H1 (cell line): ENCODE results near the gene HMX1. TPM values are rescaled to one million over a fixed set of nuclear protein-coding genes. Genes with fewer than 3 reads are reported as not detected.

Experiments
- CTCF ChIA-PET: fragments of 300-600 bp; sonication (Branson Sonifier 250); formaldehyde crosslinking; loops from one replicate; lab custom pipeline; 2021; ENCODE audit not compliant: partially characterized antibody; lab: Charles Lee
- POLR2A ChIA-PET: fragments of 300-600 bp; sonication (Branson Sonifier 250); formaldehyde crosslinking; loops from one replicate; lab custom pipeline; 2021; ENCODE audit warnings: inconsistent platforms; ENCODE audit not compliant: partially characterized antibody; lab: Charles Lee
- DNase-seq, 2 experiments: peaks; one replicate each; pipeline versions ENCODE4 v3.0.0 to v3.0.0-alpha.2; 2010 to 2022; ENCODE audit warnings: low spot score in 2 of 2, low read depth in 1 of 2, mixed read lengths in 1 of 2
- FAIRE-seq: peaks from 2 replicates; lab custom pipeline; 2011; peaks lifted over from hg19 to GRCh38; lab: Jason Lieb, UNC
- H2AFZ ChIP-seq: 2 replicates; pipeline ENCODE4 v1.8.1; 2012; ENCODE audit warnings: low read length, inconsistent platforms
- H2AK5ac ChIP-seq: 2 replicates; pipeline ENCODE4 v1.6.1; 2013; ENCODE audit warnings: low read depth, low read length
- H2BK120ac ChIP-seq: replicated peaks from 2 replicates; pipeline ENCODE3; 2013; ENCODE audit warnings: low read depth, low read length, inconsistent platforms
- H2BK12ac ChIP-seq: 2 replicates; pipeline ENCODE4 v1.6.1; 2013; ENCODE audit warnings: low read depth, low read length
- H2BK15ac ChIP-seq: 2 replicates; pipeline ENCODE4 v1.6.1; 2013; ENCODE audit warnings: low read length
- H2BK20ac ChIP-seq: 2 replicates; pipeline ENCODE4 v1.6.1; 2013; ENCODE audit warnings: low read length
- H2BK5ac ChIP-seq: 2 replicates; pipeline ENCODE4 v1.6.1; 2013; ENCODE audit warnings: low read depth, low read length
- H3K14ac ChIP-seq: 2 replicates; pipeline ENCODE4 v1.6.1; 2013; ENCODE audit warnings: inconsistent platforms; ENCODE audit not compliant: insufficient read length
- H3K18ac ChIP-seq: 2 replicates; pipeline ENCODE4 v1.6.1; 2013; ENCODE audit warnings: low read length; ENCODE audit errors: extremely low read depth
- H3K23ac ChIP-seq: 2 replicates; pipeline ENCODE4 v1.6.1; 2013; ENCODE audit warnings: inconsistent platforms; ENCODE audit not compliant: insufficient read length
- H3K23me2 ChIP-seq: 2 replicates; pipeline ENCODE4 v1.6.1; 2013; ENCODE audit warnings: low read depth, low read length
- H3K27ac ChIP-seq: 2 replicates; pipeline ENCODE4 v1.6.1; 2011; ENCODE audit warnings: low read depth, low read length, inconsistent platforms
- H3K27me3 ChIP-seq, 4 experiments: replicated peaks in 1 of 4; 1 replicate in 1 of 4; 2 replicates in 3 of 4; pipeline versions ENCODE4 v1.6.1 to v1.8.1; 2011 to 2013; ENCODE audit warnings: low read length in 3 of 4, mild to moderate bottlenecking in 3 of 4, inconsistent platforms in 2 of 4, mixed read lengths in 2 of 4, moderate library complexity in 1 of 4; ENCODE audit not compliant: control insufficient read depth in 3 of 4, insufficient read depth in 3 of 4; ENCODE audit errors: extremely low read depth in 1 of 4
- H3K36me3 ChIP-seq, 4 experiments: 2 replicates each; pipeline versions ENCODE4 v1.6.1 to v1.8.1; 2011 to 2013; ENCODE audit warnings: mild to moderate bottlenecking in 4 of 4, low read length in 3 of 4, moderate library complexity in 2 of 4, control low read depth in 1 of 4, inconsistent platforms in 1 of 4; ENCODE audit not compliant: insufficient read depth in 4 of 4, control insufficient read depth in 2 of 4
- H3K4ac ChIP-seq: replicated peaks from 2 replicates; pipeline ENCODE3; 2013; ENCODE audit warnings: low read length, low read depth, mixed read lengths, inconsistent platforms; ENCODE audit not compliant: insufficient read length
- H3K4me1 ChIP-seq, 4 experiments: replicated peaks in 1 of 4; 1 replicate in 1 of 4; 2 replicates in 3 of 4; pipeline versions ENCODE4 v1.6.1 to v1.8.1; 2011 to 2013; ENCODE audit warnings: low read length in 3 of 4, inconsistent platforms in 2 of 4, mixed read lengths in 1 of 4; ENCODE audit not compliant: insufficient read depth in 4 of 4, control insufficient read depth in 3 of 4
- H3K4me2 ChIP-seq, 2 experiments: 2 replicates each; pipeline versions ENCODE4 v1.6.1 to v1.8.1; 2011 to 2013; ENCODE audit warnings: low read depth in 2 of 2, low read length in 2 of 2, control low read depth in 1 of 2, inconsistent platforms in 1 of 2, mild to moderate bottlenecking in 1 of 2; ENCODE audit not compliant: insufficient read depth in 1 of 2
- H3K4me3 ChIP-seq, 4 experiments: fragments of 200-600, 300-600 bp in 1 of 4; sonication (generic), shearing (Covaris generic), sonication (Bioruptor Twin) in 1 of 4; 2 replicates each; pipeline versions ENCODE4 v1.5.1 to v1.8.1; 2011 to 2016; ENCODE audit warnings: low read length in 4 of 4, low read depth in 3 of 4, control low read depth in 2 of 4, inconsistent platforms in 2 of 4, mild to moderate bottlenecking in 2 of 4, mixed read lengths in 1 of 4, moderate library complexity in 1 of 4; ENCODE audit not compliant: insufficient read depth in 2 of 4; ENCODE audit errors: extremely low read depth in 1 of 4
- H3K56ac ChIP-seq: replicated peaks from 2 replicates; pipeline ENCODE3; 2013; ENCODE audit warnings: low read depth, mild to moderate bottlenecking, mixed read lengths, low read length, inconsistent platforms; ENCODE audit not compliant: insufficient read length
- H3K79me1 ChIP-seq: 2 replicates; pipeline ENCODE4 v1.6.1; 2013; ENCODE audit warnings: low read depth, low read length, control low read depth
- H3K79me2 ChIP-seq, 2 experiments: 2 replicates each; pipeline versions ENCODE4 v1.6.1 to v1.8.1; 2012 to 2013; ENCODE audit warnings: low read length in 2 of 2, mild to moderate bottlenecking in 2 of 2, inconsistent platforms in 1 of 2; ENCODE audit not compliant: insufficient read depth in 2 of 2, control insufficient read depth in 1 of 2
- H3K9ac ChIP-seq, 4 experiments: replicated peaks in 1 of 4; 1 replicate in 1 of 4; 2 replicates in 3 of 4; pipeline versions ENCODE4 v1.6.1 to v1.8.1; 2011 to 2013; ENCODE audit warnings: low read depth in 3 of 4, low read length in 3 of 4, control low read depth in 2 of 4, mild to moderate bottlenecking in 2 of 4, moderate library complexity in 2 of 4, inconsistent platforms in 1 of 4; ENCODE audit errors: extremely low read depth in 1 of 4
- H3K9me3 ChIP-seq, 2 experiments: 2 replicates each; pipeline versions ENCODE4 v1.6.1 to v1.8.1; 2012 to 2013; ENCODE audit warnings: mild to moderate bottlenecking in 2 of 2, moderate library complexity in 2 of 2, control low read depth in 1 of 2, inconsistent platforms in 1 of 2, low read depth in 1 of 2, low read length in 1 of 2, mixed read lengths in 1 of 2; ENCODE audit not compliant: insufficient read depth in 2 of 2
- H4K20me1 ChIP-seq, 2 experiments: replicated peaks in 1 of 2; 2 replicates each; pipeline versions ENCODE3 to v1.8.1; 2011 to 2013; ENCODE audit warnings: inconsistent platforms in 2 of 2, low read length in 2 of 2, mild to moderate bottlenecking in 1 of 2; ENCODE audit not compliant: insufficient read depth in 2 of 2, control insufficient read depth in 1 of 2
- H4K5ac ChIP-seq: 2 replicates; pipeline ENCODE4 v1.6.1; 2013; ENCODE audit warnings: low read length, low read depth, mixed read lengths, inconsistent platforms; ENCODE audit not compliant: insufficient read length
- H4K8ac ChIP-seq: 2 replicates; pipeline ENCODE4 v1.8.0; 2013; ENCODE audit warnings: mild to moderate bottlenecking, moderate library complexity, low read length, inconsistent platforms; ENCODE audit not compliant: insufficient read depth; ENCODE audit errors: extremely low read depth
- H4K91ac ChIP-seq: replicated peaks from 2 replicates; pipeline ENCODE3; 2013; ENCODE audit warnings: low read length, mixed read lengths, inconsistent platforms; ENCODE audit not compliant: insufficient read length
- FOSL1 ChIP-seq: IDR thresholded peaks from 2 replicates; pipeline ENCODE4 v1.6.1; 2011; ENCODE audit warnings: mild to moderate bottlenecking, low read depth, low read length, moderate library complexity; ENCODE audit not compliant: insufficient read depth
- GABPA ChIP-seq: IDR thresholded peaks from 2 replicates; pipeline ENCODE4 v1.6.1; 2011; ENCODE audit warnings: mild to moderate bottlenecking, low read length, moderate library complexity, borderline replicate concordance; ENCODE audit not compliant: insufficient read depth
- JUN ChIP-seq: IDR thresholded peaks from 2 replicates; pipeline ENCODE4 v1.6.1; 2011; ENCODE audit warnings: low read depth, mild to moderate bottlenecking, improper control_type of control experiment, low read length
- ZNF274 ChIP-seq: IDR thresholded peaks from 2 replicates; pipeline ENCODE4 v1.7.0; 2012; ENCODE audit warnings: low read length, borderline replicate concordance; ENCODE audit errors: extremely low read depth
- WGBS, 2 experiments: shearing (Covaris generic) in 1 of 2; methylation state at CpG; one replicate each; pipeline versions ENCODE4 v1.1.6 to v1.1.7; 2013 to 2015; ENCODE audit warnings: low lambda C conversion rate in 2 of 2, mixed read lengths in 2 of 2, inconsistent platforms in 1 of 2, low coverage in 1 of 2, missing lambda C conversion rate in 1 of 2; ENCODE audit not compliant: insufficient replicate concordance in 2 of 2, insufficient coverage in 1 of 2, insufficient read length in 1 of 2; ENCODE audit errors: extremely low coverage in 1 of 2, missing lambda C conversion rate in 1 of 2; 5-methylcytosine and 5-hydroxymethylcytosine counted together
- polyA plus RNA-seq, 7 experiments: library from polyadenylated mRNA; depleted of rRNA in 3 of 7; stranded (reverse) in 5 of 7; unstranded in 2 of 7; fragments of >200 nt in 5 of 7; fragments of 200-250 nt in 2 of 7; gene quantifications; 1 replicate in 5 of 7; 2 replicates in 1 of 7; 4 replicates in 1 of 7; pipeline versions ENCODE4 v1.2.1 to v1.2.3, GENCODE V29; 2011 to 2013; ENCODE audit warnings: missing spikeins in 2 of 7, mixed read lengths in 2 of 7
- total RNA-seq: library from RNA; stranded (reverse); fragmentation: NEBNext Ultra II Directional; extraction: Animal tissue kit (Norgen Biotek cat#: 25700); gene quantifications from 2 replicates; pipeline ENCODE4 v1.2.1, GENCODE V29; 2021
- TF ChIP-seq, protein P1 (sequence below), 3 experiments: IDR thresholded peaks; 1 replicate in 2 of 3; 2 replicates in 1 of 3; pipeline versions ENCODE4 v1.5.1 to v1.6.1; 2011; ENCODE audit warnings: low read length in 3 of 3, mild to moderate bottlenecking in 3 of 3, inconsistent platforms in 2 of 3, low read depth in 1 of 3, moderate library complexity in 1 of 3; ENCODE audit not compliant: insufficient read depth in 1 of 3; ENCODE audit errors: control extremely low read depth in 1 of 3

HMX1 gene
- total and polyA plus RNA-seq, 2 of the 8 experiments (the other 6 are each of a cell fraction or from before 2014, with no cell fraction given): 0.26 TPM; not detected in 1

GRCh38 chr4:8886612-8887406 lies 15.2 kb upstream of the HMX1 start:
- Histone ChIP-seq H3K14ac (no peak overlapping the region), H3K4ac (no peak overlapping the region), H2BK20ac (no peak overlapping the region), H3K79me1 (no peaks in the 10 kb centered on the region), H3K4me3 (no peak overlapping the region), H3K27ac (no peak overlapping the region), H2AK5ac (no peak overlapping the region), H2BK12ac (no peak overlapping the region), H3K4me2 (no peak overlapping the region), H2BK120ac (no peak overlapping the region), H4K5ac (no peak overlapping the region), H3K56ac (no peak overlapping the region), H2BK5ac (no peak overlapping the region), H4K91ac (no peak overlapping the region), H3K9ac (no peak overlapping the region), H3K18ac (no peak overlapping the region), H4K20me1 (peaks cover 2 to 8% of the 10 kb centered on the region in 2 experiments), H3K23ac (no peak overlapping the region), H3K27me3 (peaks cover 41 to 88% (median 78%) of the 10 kb centered on the region in 4 experiments), H2BK15ac (no peak overlapping the region), H3K4me1 (peaks cover 0 to 15% (median 7%) of the 10 kb centered on the region in 4 experiments; a peak in 5 of 7 replicates), H3K36me3 (no peaks in the 10 kb centered on the region), H2AFZ (no peak overlapping the region), H3K79me2 (no peaks in the 10 kb centered on the region), H3K9me3 (peaks cover 6 to 7% of the 10 kb centered on the region in 2 experiments; a peak in 3 of 4 replicates), H4K8ac (no peak overlapping the region), H3K23me2 (no peaks in the 10 kb centered on the region)
- FAIRE-seq (no peak), DNase-seq (no peak)
- ChIA-PET CTCF (interaction anchor here (0.7 to 4.2 kb wide), 31 partner anchors 9 to 267 kb away, joined by 3 to 31 read pairs (median 4); no protein-coding TSS in a partner anchor), POLR2A (no interaction called here)
- TF ChIP-seq GABPA (no peak), FOSL1 (no peak), ZNF274 (no peak), JUN (no peak)
- TF ChIP-seq, protein P1, sequence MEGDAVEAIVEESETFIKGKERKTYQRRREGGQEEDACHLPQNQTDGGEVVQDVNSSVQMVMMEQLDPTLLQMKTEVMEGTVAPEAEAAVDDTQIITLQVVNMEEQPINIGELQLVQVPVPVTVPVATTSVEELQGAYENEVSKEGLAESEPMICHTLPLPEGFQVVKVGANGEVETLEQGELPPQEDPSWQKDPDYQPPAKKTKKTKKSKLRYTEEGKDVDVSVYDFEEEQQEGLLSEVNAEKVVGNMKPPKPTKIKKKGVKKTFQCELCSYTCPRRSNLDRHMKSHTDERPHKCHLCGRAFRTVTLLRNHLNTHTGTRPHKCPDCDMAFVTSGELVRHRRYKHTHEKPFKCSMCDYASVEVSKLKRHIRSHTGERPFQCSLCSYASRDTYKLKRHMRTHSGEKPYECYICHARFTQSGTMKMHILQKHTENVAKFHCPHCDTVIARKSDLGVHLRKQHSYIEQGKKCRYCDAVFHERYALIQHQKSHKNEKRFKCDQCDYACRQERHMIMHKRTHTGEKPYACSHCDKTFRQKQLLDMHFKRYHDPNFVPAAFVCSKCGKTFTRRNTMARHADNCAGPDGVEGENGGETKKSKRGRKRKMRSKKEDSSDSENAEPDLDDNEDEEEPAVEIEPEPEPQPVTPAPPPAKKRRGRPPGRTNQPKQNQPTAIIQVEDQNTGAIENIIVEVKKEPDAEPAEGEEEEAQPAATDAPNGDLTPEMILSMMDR (IDR thresholded peaks at IDR 0.05; ENCODE audit: control extremely low read depth in 1 of 3, insufficient read depth in 1 of 3, low read depth in 1 of 3, low read length in 3 of 3): peak in 2 of 3 experiments; percentile 34 to 61; a peak in 2 of 4 replicates
- 94% methylated on average over 10 of the region's 10 CpGs; no CpG with 5 or more reads in 1 of the 2 experiments for WGBS, 2 experiments
